ENCODE measurements around the gene PPIB.
"Not testable (repeated sequence)": the region's sequence is repeated elsewhere in the genome, so short reads cannot be mapped to it uniquely, and the experiment has no call there.

Gene PPIB

DNA sequence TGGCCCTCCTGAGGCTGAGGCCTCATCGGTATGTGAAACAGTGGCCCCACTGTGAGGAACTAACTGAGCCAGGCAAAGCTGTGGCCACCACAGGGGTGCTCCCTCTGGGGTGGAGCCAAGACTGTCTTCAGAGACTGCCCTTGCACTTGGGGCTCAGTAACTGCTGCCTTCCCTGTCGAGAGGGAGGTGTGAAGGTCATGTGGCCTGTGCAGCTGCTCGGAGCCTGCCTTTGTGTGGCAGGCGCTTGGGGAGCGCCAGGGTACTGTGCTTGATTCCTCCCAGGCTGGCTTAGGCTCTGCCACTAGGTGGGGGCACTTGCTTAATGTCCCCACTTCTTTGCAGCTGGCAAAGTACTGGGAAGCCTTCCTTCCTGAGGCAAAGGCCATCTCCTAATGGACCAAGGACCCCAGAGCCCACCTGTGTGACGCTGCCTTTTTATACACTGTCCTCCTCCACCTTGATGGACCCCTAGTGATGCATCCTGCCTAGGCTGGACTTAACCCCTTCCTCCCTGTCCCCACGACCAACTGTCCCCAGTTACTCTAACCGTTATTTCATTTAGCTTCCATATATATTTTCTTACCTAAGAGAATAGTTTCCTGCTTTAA, 25.5 kb downstream of the PPIB start:
- peak; percentile 58 for DNase-seq

DNA sequence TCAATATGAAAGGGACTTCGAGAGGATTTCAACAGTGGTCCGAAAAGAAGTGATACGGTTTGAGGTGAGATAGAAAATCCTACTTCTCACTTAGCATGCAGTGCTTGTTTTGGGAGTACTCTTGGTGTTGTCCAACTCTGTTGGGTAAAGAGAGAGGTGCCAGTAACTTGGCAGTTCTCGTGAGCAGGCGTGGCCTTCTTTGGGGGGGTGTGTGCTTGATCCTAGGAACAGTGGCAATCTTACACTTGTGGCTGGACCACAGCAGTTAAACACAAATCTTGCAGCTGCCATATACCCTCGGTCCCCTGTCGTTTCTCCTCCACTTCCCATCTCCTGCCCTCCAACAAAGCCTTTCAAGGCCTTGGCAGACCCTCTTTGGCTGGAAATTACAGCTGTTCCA, 26.5 kb downstream of the PPIB start:
- DNase-seq: no peak

DNA sequence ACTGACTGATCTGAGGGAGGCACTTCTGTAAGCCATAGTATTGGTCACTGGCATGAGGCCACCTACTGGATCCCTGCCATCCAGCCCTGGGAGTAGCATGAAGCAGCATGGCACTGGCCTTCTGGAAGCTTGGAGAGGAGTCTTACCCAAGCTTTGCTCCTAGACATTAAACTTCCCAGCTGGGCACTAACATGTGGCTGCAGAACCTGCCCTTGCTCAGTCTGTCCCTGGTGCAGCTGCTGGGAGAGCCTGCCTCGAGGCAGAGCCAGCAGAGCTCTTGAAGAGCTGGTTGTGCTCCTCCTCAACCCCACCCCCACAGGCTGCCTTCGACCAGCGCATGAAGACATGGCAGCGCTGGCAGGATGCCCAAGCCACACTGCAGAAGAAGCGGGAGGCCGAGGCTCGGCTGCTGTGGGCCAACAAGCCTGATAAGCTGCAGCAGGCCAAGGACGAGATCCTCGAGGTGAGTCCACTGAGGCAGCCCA, 28.4 kb downstream of the PPIB start:
- no peak for DNase-seq

DNA sequence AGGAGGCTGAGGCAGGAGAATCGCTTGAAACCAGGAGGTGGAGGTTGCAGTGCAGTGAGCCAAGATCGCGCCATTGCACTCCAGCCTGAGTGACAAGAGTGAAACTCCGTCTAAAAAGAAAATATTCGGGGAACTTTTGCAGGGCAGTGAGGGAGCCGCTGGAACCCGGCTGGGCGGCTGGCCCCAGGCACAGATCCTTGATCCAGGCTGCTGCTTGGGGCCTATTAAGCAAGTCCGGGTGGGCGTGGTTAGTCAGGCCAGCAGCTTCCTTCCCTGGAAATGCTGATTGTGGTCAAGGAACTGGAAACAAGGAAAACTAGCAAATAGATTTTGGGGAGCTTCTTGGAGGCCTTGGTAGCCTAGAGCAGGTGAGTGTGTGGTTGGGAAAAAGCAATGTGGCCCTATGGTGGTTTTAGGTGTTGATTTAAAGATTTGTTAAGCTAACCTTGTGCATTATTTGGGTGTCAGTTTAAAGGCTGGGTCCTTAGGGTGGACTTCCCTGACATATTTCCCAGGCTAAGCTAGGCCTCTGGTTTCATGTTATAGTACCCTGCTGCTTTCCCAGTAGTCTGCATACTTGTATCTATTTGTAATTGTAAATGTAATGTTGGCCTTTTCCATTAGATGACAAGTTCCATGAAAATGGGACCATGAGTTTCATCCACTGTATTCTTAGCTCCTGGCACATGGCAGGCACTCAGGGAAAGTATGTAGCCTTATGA, 29.0 kb downstream of the PPIB start:
- DNase-seq: no peak

DNA sequence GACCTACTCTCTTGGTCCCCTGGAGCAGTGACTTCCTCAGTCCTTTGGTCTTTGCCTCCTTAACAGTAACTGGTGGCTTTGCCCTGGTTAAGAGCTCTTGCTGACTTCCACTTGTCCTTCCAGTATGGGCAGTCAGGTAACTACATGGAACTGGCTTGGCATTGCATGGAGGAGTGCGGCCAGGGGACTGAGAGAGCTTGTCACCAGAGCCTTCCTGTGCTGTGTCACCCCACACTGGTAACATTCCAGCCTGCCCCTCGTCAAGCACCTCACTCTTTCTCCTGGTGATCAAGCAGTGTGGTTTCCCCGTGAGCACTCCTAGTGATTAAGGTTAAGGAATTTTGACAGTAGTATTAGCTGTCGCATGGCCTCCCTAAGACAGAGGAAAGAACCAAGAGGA, 30.6 kb downstream of the PPIB start:
- no peak for DNase-seq

DNA sequence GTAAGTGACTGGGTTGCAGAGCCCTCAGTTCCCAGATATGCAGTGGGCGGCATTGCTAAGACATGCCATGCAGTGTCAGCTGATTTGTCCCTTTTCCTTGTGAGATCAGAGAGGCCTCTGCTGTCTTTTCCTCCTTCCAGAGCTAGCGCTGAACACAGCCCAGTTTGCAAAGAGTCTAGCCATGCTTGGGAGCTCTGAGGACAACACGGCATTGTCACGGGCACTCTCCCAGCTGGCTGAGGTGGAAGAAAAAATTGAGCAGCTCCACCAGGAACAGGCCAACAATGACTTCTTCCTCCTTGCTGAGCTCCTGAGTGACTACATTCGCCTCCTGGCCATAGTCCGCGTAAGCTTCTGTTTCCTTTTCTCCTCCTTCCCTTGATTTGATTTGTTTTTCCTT, 31.3 kb downstream of the PPIB start:
- no peak for DNase-seq

DNA sequence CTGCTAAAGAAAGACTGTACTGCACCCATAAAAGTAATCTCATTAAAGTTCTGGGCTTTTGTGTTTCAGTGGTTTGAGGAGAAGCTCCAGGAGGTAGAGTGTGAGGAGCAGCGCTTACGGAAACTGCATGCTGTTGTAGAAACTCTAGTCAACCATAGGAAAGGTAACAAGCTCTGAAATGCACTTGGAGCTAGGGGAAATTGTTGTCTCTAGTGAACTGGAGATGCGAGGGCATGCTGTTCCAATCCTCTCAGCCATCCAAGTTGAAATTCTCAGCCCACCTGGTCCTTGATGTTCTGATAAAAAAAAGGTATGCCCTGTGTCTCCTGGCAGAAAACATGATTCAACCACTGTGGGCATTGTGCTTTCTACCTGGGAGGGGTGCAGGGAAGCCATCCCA, 32.7 kb downstream of the PPIB start:
- no peak for DNase-seq

DNA sequence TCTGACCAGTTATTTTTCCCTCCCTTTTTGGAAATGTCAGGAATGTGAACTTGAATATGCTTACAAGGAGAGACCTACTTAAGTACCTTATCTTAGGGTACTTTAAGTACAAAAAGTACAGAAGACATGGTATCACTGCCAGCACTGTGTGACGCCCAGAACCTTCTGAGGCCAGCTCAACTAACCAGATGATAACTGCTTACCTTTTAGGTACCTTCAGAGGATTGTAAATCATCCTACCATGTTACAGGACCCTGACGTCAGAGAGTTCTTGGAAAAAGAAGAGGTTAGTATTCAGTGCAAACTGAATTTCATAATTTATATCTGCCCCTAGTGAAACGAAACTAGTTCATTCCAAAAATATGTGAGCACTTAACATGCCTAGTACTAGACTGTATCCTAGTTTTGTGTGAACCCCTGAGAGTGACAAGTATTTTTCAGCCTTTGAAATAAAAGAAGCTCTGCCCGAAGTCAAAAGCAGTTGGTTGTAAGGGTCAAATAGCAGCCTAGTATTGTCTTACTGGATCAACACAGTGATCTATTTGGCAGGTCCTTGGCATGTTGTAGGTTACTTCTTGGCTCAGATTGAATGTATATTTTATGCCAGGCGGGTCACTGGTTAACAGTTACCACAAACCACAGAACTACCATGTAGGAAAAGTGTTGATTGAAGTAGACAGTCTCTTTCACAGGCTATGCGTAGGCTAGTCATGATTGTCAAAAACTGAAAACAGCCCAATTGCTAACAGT, 35.1 kb downstream of the PPIB start:
- DNase-seq: no peak

DNA sequence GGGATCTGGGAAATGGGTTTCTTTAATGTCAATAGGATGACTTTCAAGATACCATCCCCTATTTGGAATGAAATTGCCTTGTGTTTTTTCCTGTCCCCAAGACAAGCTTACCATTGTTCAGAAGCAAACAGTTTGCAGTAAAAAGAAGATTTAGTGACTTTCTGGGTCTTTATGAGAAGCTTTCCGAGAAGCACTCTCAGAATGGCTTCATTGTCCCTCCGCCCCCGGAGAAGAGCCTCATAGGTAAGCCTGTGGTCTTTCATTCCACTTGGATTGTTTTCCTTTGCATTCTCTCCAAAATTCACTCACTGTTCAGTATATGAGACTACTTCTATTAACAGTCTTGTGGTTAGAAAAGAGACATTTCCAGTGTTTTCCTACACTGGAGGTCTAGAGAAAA, 36.8 kb downstream of the PPIB start:
- no peak for DNase-seq

DNA sequence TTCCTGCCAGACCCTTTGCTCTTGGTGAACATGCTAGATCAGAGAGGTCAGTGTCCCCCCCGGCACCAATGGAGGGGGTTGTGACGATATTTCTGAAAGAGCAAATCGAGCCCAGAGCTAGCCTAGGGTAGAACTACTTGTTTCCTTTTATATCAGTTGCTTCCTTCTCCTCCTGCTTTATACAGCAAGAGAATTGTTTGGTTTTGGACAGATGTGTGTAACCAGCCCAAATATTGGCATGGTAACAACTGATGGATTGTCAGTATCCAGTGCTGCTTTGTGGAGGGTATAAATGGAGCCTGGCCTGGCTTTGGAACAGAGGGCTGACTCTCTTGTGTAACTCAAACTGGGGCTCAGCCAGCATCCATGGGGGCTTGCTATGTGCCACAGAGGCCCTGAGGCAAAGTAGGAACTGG, 39.9 kb downstream of the PPIB start:
- DNase-seq: no peak

DNA sequence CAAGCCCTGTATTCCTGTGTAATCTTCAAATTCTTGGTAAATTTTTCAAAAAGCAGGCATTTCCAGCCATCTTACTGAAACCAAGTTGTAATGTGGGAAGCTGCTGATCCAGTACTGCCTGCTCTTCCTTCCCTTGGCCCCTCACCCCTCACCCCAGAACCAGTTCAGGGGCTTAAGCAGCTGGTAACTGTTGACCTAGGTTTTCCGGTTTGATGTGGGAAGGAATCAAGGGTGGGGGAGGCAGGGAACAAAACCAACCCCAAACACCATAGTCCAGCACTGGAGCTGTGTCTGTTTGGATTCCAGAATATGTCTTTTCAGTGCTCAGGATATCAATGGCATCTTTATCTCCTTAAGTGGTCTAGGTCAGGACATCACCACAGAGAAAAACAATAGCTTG, 40.4 kb downstream of the PPIB start:
- DNase-seq: no peak

DNA sequence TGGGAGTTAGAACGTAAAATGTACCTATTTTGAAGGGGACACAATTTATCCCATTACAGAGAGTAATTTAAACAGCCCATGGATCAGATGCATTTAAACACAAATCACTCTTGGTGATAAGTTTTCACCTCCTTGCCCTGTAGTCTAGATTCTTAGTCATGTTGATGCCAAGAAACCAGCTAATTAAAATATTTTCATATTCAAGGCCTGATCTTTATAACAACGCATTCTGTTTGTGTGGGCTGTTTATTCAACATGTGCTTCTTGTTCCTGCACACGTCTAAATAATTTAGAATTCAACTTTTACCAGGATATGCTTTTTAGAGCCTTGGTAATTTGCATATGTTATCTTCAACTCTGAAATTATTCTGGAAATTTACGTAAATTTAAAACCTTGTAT, 41.2 kb downstream of the PPIB start:
- DNase-seq: no peak

DNA sequence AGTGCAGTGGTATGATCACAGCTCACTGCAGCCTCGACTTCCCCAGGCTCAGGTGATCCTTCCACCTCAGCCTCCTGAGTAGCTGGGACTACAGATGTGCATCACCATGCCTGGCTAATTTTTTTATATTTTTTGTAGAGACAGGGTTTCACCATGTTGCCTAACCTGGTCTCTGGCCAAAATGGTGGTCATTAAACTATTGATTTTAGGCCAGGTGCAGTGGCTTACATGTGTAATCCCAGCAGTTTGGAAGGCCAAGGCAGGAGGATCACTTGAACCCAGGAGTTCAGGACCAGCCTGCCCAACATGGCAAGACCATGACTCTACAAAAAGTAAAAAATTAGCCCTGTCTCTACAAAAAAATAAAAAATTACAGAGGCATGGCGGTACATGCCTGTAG, 42.5 kb downstream of the PPIB start:
- DNase-seq: not testable (repeated sequence)

DNA sequence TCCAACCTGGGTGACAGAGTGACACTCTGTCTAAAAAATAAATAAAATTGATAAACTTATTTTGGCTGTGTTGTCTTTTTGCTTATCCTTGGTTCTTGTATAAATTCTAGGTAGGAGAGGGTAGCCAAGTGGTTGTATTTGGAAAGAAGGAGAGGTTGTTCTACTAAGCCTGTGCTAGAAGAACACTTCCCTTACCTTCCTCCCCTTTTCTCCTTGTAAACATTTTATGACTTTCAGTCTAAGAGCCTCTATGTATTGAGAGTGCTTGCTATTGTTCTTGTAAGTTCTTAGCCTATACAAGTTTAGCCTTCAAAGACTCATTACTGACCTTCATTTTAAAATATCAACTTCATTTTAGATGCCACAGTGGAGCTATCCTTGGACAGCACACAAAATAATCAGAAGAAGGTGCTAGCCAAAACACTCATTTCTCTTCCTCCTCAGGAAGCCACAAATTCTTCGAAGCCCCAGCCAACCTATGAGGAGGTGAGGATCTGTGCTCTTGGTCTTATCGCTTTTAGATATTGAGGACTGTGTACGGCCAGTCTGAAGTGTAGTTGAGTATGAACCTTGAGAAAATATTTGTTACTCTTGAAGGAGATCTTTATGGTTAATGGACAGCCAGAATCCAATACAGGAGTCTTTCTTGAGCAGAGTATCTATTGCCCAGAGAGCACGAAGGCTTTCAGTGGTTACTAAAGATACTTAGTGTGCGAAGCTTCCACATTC, 44.9 kb downstream of the PPIB start:
- no peak for DNase-seq

DNA sequence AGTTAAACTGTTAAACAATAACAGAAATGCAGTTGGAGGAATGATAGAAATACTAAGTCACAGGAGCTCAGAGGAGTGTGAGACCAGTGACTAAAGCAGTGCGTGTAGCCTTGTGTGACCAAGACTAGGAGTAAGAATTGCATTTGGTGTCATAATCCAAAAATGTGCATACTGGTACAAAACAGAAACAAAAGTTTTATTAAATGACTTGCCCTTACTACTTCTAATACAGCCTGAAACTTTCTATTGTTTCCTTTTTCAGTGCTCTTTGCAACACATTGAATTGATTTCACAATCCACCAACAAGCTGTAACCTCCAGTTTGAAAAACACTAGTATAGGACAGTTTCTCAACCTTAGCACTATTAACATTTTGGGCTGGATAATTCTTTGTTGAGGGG, 49.9 kb downstream of the PPIB start:
- DNase-seq: peak; percentile 81

DNA sequence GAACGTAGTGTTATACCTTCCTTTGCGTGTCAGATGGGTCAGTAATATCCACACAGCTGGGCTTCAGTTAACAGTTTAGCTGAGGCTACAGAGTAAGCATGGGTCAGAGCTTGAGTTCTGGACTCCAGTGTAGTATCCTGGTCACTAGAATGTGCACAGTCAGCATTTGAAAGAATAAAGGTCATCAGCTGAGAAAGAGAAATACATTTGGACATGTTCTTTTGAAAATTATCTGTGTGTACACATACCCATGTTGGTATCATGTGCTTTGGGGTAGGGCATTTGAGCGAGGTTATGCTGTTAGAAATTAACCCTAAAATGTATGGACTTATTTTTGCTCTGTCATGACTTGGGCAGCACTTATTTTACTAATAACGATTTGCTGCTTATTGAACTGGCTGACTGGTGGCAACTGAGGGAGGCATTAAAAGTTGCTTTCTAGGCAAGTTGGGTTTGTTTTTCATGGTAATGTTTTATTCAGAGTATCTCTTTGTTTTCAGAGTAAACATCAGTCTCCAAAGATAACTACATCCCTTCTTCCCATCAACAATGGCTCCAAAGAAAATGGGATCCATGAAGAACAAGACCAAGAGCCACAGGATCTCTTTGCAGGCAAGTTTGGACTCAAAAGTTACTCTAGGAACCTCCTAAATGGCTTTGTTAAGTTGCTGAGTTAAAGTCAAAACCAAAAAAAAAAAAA, 50.6 kb downstream of the PPIB start:
- DNase-seq: no peak

DNA sequence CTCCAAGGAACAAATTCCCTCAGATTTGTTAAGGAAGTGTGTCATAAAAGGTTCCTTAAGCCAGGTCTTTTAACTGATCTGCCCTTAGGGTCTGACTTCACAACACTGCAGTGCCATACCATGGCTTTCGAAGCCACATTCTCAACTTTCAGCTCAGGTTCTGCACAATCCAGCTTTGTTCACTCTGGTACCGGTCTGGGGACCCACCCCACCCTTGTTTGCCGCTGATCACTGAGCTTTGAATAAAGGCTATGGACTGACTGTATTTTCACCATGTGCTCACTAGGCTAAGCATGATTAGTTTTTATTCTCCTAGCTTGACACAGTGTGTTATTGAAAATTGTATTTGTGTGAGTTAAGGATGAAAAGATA, 51.2 kb downstream of the PPIB start:
- DNase-seq: no peak

DNA sequence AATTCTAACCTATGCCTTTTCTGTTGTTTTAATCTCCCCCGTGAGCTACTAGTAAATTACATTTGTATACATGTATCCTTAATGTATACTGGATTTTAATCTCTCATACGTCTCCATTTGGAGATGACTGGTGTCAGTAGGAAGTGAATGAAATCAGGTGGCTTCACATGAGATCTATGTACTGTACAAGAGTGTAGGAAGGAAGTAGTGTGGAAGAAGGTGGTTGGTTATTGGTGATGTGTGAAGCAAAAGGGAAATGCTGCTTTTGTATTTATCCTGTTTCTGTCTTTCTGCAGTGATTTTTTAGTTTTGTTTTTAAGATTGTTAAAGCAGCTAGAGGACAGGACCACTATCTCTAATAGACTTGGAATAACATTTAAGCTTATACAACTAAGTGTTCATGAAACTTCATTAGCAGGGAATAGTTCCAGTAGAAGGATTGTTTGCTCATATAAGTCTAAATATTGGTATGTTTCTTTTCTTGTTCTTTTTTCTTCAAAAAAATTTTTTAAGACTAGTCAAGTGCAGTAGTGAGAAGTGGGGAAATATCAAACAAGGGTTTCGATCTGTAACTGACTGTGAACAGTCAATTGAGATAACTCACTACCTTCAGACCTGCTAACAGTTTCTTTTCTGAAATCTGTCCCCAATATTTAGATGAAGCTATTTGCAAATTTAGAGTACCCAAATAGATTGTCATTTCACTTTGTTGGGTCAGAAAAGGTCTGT, 51.7 kb downstream of the PPIB start:
- peak; percentile 11 for DNase-seq

DNA sequence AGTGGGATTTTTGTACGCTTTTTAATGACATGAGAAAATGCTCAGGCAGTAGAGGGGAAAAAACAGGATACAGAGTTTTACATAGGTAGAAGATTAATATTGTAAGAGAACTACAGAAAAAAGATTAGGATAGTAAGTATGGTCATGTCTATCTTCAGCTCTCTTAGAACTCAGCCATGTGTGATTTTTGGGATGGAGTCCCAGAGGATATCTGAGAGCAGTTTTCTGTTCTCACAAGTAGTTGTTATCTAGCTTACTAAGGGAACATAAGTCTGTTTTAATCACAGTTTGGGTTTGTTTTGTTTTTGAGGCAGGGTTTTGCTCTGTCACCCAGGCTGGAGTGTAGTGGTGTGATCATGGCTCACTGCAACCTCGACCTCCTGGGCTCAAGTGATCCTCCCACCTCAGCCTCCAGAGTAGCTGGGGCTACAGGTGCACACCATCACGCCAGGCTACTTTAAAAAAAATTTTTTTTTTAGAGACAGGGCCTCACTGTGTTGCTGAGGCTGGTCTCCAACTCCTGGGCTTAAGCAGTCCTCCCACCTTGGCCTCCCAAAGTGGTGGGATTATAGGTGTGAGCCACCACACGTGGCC, 52.6 kb downstream of the PPIB start:
- not testable (repeated sequence) for DNase-seq

DNA sequence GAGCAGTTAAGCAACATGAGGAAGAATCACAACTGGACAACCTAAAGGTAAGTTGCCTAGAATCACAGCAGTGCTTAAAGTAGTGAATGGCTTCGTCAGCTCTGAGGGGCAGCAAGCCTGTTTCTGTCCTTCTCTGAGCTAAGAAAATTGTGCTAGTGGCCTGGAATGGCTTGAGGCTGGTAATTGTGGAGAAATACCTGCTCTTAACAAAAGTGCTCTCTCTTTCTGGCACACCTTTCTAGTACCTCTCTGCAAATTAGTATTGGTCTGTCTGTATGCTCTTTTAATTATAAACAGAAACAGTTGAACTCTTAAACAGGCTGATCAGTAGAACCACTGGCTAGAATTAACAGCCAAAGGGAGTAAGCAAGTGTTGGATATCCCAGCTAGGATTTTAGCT, 55.5 kb downstream of the PPIB start:
- no peak for DNase-seq
